ENCODE results near the gene RNF213. TPM values are rescaled to one million over a fixed set of nuclear protein-coding genes. Genes with fewer than 3 reads are reported as not detected.

RNF213 gene
- total RNA-seq, 1 experiment from 2014 or later = 70.5 TPM

DNA sequence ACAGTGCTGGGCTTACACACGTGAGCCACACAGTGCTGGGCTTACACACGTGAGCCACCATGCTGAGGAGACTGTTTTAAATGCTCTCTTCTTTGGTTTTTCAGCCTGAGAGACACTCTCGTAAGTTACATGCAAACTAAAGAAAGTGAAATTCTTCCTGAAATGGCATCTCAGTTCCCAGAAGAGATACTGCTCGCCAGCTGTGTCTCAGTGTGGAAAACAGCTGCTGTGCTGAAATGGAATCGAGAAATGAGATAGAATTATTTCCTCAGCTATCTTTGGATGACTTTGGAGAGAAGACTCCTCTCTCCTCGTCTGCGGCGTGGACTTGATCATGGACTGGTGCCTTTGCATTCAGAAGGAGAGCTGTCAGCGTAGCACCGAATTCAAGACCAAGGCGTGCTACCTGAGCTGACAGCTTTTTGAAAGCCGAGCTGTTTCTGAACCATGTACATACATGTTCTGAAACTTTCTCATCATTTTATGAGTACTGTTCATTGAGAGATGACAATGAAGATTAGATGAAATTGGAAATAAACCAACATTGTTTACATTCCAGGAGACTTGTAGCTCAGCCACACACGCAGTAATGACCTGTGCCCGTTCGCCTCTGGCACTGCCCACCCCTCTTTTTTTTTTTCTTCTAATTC lies 132.7 kb downstream of the RNF213 start:
- no peak overlapping the region for H3K27ac Mint-ChIP-seq

DNA sequence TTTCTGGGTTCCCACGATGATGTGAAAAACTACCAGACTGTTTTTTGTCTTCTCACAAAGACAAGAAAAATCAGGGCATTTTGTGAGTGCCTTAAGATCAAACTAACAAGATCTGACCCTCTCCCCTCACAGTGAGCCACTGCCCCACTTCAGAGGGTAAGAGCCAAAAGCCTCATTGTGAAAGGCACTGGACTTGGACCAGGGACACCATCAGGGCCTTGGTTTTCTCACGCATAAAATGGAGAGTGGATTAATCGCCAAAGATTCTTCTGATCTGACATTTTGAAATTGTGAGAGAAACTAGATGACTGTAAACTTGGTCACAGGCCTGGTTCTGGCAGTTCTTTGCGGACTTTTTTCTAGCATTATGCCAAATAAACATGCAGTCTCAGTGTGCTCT lies 133.3 kb downstream of the RNF213 start:
- H3K9me3 Mint-ChIP-seq = no peaks in the 10 kb centered on the region
- H3K36me3 Mint-ChIP-seq = peaks cover 38% of the 10 kb centered on the region
- no peak for ATAC-seq
- no peak overlapping the region for H3K27ac Mint-ChIP-seq
- CTCF ChIA-PET = no interaction called here
- POLR2A ChIA-PET = no interaction called here
- H3K4me3 Mint-ChIP-seq = no peak overlapping the region
- DNase-seq (ENCODE audit: low spot score) = no peak
- H3K27me3 Mint-ChIP-seq (ENCODE audit: low read depth) = peaks cover 13% of the 10 kb centered on the region
- peaks cover 9% of the 10 kb centered on the region for H3K4me1 Mint-ChIP-seq
- TF ChIP-seq NR2C2 (CRISPR knock-in tag; IDR thresholded peaks at IDR 0.05) (no peak), SOX15 (CRISPR knock-in tag; IDR thresholded peaks at IDR 0.05) (no peak), TP53 (CRISPR knock-in tag; IDR thresholded peaks at IDR 0.05) (no peak), ZNF263 (CRISPR knock-in tag; IDR thresholded peaks at IDR 0.05; ENCODE audit: low read depth) (no peak), TEAD1 (CRISPR knock-in tag; IDR thresholded peaks at IDR 0.05) (no peak), CREB1 (CRISPR knock-in tag; IDR thresholded peaks at IDR 0.05) (no peak)
- TF ChIP-seq, protein P1, sequence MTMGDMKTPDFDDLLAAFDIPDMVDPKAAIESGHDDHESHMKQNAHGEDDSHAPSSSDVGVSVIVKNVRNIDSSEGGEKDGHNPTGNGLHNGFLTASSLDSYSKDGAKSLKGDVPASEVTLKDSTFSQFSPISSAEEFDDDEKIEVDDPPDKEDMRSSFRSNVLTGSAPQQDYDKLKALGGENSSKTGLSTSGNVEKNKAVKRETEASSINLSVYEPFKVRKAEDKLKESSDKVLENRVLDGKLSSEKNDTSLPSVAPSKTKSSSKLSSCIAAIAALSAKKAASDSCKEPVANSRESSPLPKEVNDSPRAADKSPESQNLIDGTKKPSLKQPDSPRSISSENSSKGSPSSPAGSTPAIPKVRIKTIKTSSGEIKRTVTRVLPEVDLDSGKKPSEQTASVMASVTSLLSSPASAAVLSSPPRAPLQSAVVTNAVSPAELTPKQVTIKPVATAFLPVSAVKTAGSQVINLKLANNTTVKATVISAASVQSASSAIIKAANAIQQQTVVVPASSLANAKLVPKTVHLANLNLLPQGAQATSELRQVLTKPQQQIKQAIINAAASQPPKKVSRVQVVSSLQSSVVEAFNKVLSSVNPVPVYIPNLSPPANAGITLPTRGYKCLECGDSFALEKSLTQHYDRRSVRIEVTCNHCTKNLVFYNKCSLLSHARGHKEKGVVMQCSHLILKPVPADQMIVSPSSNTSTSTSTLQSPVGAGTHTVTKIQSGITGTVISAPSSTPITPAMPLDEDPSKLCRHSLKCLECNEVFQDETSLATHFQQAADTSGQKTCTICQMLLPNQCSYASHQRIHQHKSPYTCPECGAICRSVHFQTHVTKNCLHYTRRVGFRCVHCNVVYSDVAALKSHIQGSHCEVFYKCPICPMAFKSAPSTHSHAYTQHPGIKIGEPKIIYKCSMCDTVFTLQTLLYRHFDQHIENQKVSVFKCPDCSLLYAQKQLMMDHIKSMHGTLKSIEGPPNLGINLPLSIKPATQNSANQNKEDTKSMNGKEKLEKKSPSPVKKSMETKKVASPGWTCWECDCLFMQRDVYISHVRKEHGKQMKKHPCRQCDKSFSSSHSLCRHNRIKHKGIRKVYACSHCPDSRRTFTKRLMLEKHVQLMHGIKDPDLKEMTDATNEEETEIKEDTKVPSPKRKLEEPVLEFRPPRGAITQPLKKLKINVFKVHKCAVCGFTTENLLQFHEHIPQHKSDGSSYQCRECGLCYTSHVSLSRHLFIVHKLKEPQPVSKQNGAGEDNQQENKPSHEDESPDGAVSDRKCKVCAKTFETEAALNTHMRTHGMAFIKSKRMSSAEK (CRISPR knock-in tag; IDR thresholded peaks at IDR 0.05; ENCODE audit: borderline replicate concordance) = no peak
- TF ChIP-seq, protein P2, sequence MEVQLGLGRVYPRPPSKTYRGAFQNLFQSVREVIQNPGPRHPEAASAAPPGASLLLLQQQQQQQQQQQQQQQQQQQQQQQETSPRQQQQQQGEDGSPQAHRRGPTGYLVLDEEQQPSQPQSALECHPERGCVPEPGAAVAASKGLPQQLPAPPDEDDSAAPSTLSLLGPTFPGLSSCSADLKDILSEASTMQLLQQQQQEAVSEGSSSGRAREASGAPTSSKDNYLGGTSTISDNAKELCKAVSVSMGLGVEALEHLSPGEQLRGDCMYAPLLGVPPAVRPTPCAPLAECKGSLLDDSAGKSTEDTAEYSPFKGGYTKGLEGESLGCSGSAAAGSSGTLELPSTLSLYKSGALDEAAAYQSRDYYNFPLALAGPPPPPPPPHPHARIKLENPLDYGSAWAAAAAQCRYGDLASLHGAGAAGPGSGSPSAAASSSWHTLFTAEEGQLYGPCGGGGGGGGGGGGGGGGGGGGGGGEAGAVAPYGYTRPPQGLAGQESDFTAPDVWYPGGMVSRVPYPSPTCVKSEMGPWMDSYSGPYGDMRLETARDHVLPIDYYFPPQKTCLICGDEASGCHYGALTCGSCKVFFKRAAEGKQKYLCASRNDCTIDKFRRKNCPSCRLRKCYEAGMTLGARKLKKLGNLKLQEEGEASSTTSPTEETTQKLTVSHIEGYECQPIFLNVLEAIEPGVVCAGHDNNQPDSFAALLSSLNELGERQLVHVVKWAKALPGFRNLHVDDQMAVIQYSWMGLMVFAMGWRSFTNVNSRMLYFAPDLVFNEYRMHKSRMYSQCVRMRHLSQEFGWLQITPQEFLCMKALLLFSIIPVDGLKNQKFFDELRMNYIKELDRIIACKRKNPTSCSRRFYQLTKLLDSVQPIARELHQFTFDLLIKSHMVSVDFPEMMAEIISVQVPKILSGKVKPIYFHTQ (CRISPR knock-in tag; IDR thresholded peaks at IDR 0.05) = no peak
- TF ChIP-seq, protein P3, sequence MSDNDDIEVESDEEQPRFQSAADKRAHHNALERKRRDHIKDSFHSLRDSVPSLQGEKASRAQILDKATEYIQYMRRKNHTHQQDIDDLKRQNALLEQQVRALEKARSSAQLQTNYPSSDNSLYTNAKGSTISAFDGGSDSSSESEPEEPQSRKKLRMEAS (CRISPR knock-in tag; IDR thresholded peaks at IDR 0.05) = no peak
- TF ChIP-seq, protein P4, sequence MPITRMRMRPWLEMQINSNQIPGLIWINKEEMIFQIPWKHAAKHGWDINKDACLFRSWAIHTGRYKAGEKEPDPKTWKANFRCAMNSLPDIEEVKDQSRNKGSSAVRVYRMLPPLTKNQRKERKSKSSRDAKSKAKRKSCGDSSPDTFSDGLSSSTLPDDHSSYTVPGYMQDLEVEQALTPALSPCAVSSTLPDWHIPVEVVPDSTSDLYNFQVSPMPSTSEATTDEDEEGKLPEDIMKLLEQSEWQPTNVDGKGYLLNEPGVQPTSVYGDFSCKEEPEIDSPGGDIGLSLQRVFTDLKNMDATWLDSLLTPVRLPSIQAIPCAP (CRISPR knock-in tag; IDR thresholded peaks at IDR 0.05) = no peak

More for the DNA sequence above, 132.7 kb downstream of the RNF213 start:
- peaks cover 44% of the 10 kb centered on the region for H3K36me3 Mint-ChIP-seq
- ChIA-PET POLR2A (no interaction called here), CTCF (interaction anchor here (1.1 kb wide), 1 partner anchor 32 kb away, joined by 3 read pairs; no protein-coding TSS in a partner anchor)
- peaks cover 9% of the 10 kb centered on the region for H3K4me1 Mint-ChIP-seq
- ATAC-seq (no peak), DNase-seq (ENCODE audit: low spot score) (no peak)
- H3K4me3 Mint-ChIP-seq = no peak overlapping the region
- no peak for TF ChIP-seq ZNF396 (CRISPR knock-in tag; IDR thresholded peaks at IDR 0.05; ENCODE audit: borderline replicate concordance)
- no peak for TF ChIP-seq ZNF423 (CRISPR knock-in tag; IDR thresholded peaks at IDR 0.05)
- no peak for TF ChIP-seq ZNF263 (CRISPR knock-in tag; IDR thresholded peaks at IDR 0.05; ENCODE audit: low read depth)
- TF ChIP-seq, protein P5, sequence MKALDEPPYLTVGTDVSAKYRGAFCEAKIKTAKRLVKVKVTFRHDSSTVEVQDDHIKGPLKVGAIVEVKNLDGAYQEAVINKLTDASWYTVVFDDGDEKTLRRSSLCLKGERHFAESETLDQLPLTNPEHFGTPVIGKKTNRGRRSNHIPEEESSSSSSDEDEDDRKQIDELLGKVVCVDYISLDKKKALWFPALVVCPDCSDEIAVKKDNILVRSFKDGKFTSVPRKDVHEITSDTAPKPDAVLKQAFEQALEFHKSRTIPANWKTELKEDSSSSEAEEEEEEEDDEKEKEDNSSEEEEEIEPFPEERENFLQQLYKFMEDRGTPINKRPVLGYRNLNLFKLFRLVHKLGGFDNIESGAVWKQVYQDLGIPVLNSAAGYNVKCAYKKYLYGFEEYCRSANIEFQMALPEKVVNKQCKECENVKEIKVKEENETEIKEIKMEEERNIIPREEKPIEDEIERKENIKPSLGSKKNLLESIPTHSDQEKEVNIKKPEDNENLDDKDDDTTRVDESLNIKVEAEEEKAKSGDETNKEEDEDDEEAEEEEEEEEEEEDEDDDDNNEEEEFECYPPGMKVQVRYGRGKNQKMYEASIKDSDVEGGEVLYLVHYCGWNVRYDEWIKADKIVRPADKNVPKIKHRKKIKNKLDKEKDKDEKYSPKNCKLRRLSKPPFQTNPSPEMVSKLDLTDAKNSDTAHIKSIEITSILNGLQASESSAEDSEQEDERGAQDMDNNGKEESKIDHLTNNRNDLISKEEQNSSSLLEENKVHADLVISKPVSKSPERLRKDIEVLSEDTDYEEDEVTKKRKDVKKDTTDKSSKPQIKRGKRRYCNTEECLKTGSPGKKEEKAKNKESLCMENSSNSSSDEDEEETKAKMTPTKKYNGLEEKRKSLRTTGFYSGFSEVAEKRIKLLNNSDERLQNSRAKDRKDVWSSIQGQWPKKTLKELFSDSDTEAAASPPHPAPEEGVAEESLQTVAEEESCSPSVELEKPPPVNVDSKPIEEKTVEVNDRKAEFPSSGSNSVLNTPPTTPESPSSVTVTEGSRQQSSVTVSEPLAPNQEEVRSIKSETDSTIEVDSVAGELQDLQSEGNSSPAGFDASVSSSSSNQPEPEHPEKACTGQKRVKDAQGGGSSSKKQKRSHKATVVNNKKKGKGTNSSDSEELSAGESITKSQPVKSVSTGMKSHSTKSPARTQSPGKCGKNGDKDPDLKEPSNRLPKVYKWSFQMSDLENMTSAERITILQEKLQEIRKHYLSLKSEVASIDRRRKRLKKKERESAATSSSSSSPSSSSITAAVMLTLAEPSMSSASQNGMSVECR (CRISPR knock-in tag; IDR thresholded peaks at IDR 0.05; ENCODE audit: borderline replicate concordance) = no peak
- TF ChIP-seq, protein P6, sequence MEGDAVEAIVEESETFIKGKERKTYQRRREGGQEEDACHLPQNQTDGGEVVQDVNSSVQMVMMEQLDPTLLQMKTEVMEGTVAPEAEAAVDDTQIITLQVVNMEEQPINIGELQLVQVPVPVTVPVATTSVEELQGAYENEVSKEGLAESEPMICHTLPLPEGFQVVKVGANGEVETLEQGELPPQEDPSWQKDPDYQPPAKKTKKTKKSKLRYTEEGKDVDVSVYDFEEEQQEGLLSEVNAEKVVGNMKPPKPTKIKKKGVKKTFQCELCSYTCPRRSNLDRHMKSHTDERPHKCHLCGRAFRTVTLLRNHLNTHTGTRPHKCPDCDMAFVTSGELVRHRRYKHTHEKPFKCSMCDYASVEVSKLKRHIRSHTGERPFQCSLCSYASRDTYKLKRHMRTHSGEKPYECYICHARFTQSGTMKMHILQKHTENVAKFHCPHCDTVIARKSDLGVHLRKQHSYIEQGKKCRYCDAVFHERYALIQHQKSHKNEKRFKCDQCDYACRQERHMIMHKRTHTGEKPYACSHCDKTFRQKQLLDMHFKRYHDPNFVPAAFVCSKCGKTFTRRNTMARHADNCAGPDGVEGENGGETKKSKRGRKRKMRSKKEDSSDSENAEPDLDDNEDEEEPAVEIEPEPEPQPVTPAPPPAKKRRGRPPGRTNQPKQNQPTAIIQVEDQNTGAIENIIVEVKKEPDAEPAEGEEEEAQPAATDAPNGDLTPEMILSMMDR (IDR thresholded peaks at IDR 0.05) = no peak
- no peak for TF ChIP-seq EMX1 (CRISPR knock-in tag; IDR thresholded peaks at IDR 0.05)
- no peak for TF ChIP-seq FOXJ3 (CRISPR knock-in tag; IDR thresholded peaks at IDR 0.05; ENCODE audit: borderline replicate concordance)
- no peak for TF ChIP-seq SOX15 (CRISPR knock-in tag; IDR thresholded peaks at IDR 0.05)
- TF ChIP-seq, protein P7, sequence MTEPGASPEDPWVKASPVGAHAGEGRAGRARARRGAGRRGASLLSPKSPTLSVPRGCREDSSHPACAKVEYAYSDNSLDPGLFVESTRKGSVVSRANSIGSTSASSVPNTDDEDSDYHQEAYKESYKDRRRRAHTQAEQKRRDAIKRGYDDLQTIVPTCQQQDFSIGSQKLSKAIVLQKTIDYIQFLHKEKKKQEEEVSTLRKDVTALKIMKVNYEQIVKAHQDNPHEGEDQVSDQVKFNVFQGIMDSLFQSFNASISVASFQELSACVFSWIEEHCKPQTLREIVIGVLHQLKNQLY (CRISPR knock-in tag; IDR thresholded peaks at IDR 0.05) = no peak
- no peak for TF ChIP-seq PRRX2 (CRISPR knock-in tag; IDR thresholded peaks at IDR 0.05)
- no peaks in the 10 kb centered on the region for H3K9me3 Mint-ChIP-seq
- H3K27me3 Mint-ChIP-seq (ENCODE audit: low read depth) = peaks cover 13% of the 10 kb centered on the region

Data from WTC11 (cell line).